ENCODE measurements around the gene CUTC.

- TF ChIP-seq CTCF (conservative IDR thresholded peaks at IDR 0.05) (no peak), ZFX (IDR thresholded peaks at IDR 0.05) (no peak)
Observed at GRCh38 chr10:99768556-99768955, 36.5 kb downstream of the CUTC start.
